WERI-Rb-1 (cell line): ENCODE data around the gene FERMT2.
"Not testable (repeated sequence)": the region's sequence is repeated elsewhere in the genome, so short reads cannot be mapped to it uniquely, and the experiment has no call there.

ENCODE experiments used
- DNase-seq: peaks from one replicate; pipeline ENCODE4 v3.0.0-alpha.2; 2020
- H3K27ac ChIP-seq: fragments of 250-450 bp; sonication (Bioruptor Pico); 2 replicates; pipeline ENCODE4 v1.5.1; 2020; ENCODE audit warnings: mild to moderate bottlenecking, moderate library complexity
- H3K27me3 ChIP-seq: fragments of 250-450 bp; sonication (Bioruptor Pico); 2 replicates; pipeline ENCODE4 v1.5.1; 2021; ENCODE audit warnings: mild to moderate bottlenecking, low read depth, moderate library complexity; ENCODE audit not compliant: insufficient read depth, severe bottlenecking
- H3K36me3 ChIP-seq: fragments of 250-450 bp; sonication (Bioruptor Pico); 2 replicates; pipeline ENCODE4 v1.5.1; 2020; ENCODE audit warnings: mild to moderate bottlenecking, moderate library complexity
- H3K4me3 ChIP-seq: 2 replicates; pipeline ENCODE4 v1.5.1; 2011; ENCODE audit warnings: low read depth, mild to moderate bottlenecking, control low read depth, low read length
- H3K9me3 ChIP-seq: fragments of 250-450 bp; sonication (Bioruptor Pico); 2 replicates; pipeline ENCODE4 v1.5.1; 2021; ENCODE audit warnings: mild to moderate bottlenecking, moderate library complexity; ENCODE audit not compliant: severe bottlenecking
- CTCF ChIP-seq: IDR thresholded peaks from 2 replicates; pipeline ENCODE4 v1.5.1; 2011; ENCODE audit warnings: low read depth, mild to moderate bottlenecking, control low read depth, inconsistent platforms, low read length

Gene FERMT2

GRCh38 chr14:52923902-52924575 lies 26.8 kb downstream of the FERMT2 start:
- H3K9me3 ChIP-seq, result no peaks in the 10 kb centered on the region
- no peaks in the 10 kb centered on the region for H3K27me3 ChIP-seq
- no peak for DNase-seq
- H3K4me3 ChIP-seq, result no peak overlapping the region
- H3K27ac ChIP-seq, result no peak overlapping the region
- TF ChIP-seq CTCF, result peak; percentile 53
- H3K36me3 ChIP-seq, result no peaks in the 10 kb centered on the region

GRCh38 chr14:52922656-52923055 lies 28.2 kb downstream of the FERMT2 start:
- no peak for TF ChIP-seq CTCF
- Histone ChIP-seq H3K36me3 (no peaks in the 10 kb centered on the region), H3K27me3 (no peaks in the 10 kb centered on the region), H3K4me3 (no peak overlapping the region), H3K9me3 (no peaks in the 10 kb centered on the region), H3K27ac (no peak overlapping the region)
- no peak for DNase-seq

- no peak overlapping the region for H3K27ac ChIP-seq
- peaks cover 2% of the 10 kb centered on the region; the same call in 1 of the 2 replicates for H3K36me3 ChIP-seq
- H3K4me3 ChIP-seq, result no peak overlapping the region
- DNase-seq, result peak; percentile 11
- no peak for TF ChIP-seq CTCF
- no peaks in the 10 kb centered on the region for H3K9me3 ChIP-seq
- no peaks in the 10 kb centered on the region for H3K27me3 ChIP-seq
Measured at GRCh38 chr14:52922059-52922458, 28.8 kb downstream of the FERMT2 start.

GRCh38 chr14:52920411-52920810 lies 30.4 kb downstream of the FERMT2 start:
- DNase-seq, H3K27ac ChIP-seq, H3K27me3 ChIP-seq, H3K36me3 ChIP-seq, H3K9me3 ChIP-seq, H3K4me3 ChIP-seq: not testable (repeated sequence)

- no peaks in the 10 kb centered on the region for H3K9me3 ChIP-seq
- H3K27ac ChIP-seq, result no peak overlapping the region
- no peak for DNase-seq
- TF ChIP-seq CTCF, result no peak
- H3K27me3 ChIP-seq, result no peaks in the 10 kb centered on the region
- H3K4me3 ChIP-seq, result no peak overlapping the region
- peaks cover 10% of the 10 kb centered on the region for H3K36me3 ChIP-seq
Measured at GRCh38 chr14:52919971-52920370, 30.9 kb downstream of the FERMT2 start.

GRCh38 chr14:52918486-52918885 lies 32.4 kb downstream of the FERMT2 start:
- no peak for DNase-seq
- no peaks in the 10 kb centered on the region for H3K9me3 ChIP-seq
- H3K27ac ChIP-seq, result no peak overlapping the region

More at GRCh38 chr14:52918486-52918885, 32.4 kb downstream of the FERMT2 start:
- Histone ChIP-seq H3K4me3 (no peak overlapping the region), H3K36me3 (peaks cover 10% of the 10 kb centered on the region), H3K27me3 (no peaks in the 10 kb centered on the region)
- TF ChIP-seq CTCF, result no peak
